ENCODE measurements around the gene RBM33.

Gene RBM33

GRCh38 chr7:155741805-155742204, 97.3 kb downstream of the RBM33 start:
- no peak for DNase-seq (ENCODE audit: low read depth)
- TF ChIP-seq, protein P1, sequence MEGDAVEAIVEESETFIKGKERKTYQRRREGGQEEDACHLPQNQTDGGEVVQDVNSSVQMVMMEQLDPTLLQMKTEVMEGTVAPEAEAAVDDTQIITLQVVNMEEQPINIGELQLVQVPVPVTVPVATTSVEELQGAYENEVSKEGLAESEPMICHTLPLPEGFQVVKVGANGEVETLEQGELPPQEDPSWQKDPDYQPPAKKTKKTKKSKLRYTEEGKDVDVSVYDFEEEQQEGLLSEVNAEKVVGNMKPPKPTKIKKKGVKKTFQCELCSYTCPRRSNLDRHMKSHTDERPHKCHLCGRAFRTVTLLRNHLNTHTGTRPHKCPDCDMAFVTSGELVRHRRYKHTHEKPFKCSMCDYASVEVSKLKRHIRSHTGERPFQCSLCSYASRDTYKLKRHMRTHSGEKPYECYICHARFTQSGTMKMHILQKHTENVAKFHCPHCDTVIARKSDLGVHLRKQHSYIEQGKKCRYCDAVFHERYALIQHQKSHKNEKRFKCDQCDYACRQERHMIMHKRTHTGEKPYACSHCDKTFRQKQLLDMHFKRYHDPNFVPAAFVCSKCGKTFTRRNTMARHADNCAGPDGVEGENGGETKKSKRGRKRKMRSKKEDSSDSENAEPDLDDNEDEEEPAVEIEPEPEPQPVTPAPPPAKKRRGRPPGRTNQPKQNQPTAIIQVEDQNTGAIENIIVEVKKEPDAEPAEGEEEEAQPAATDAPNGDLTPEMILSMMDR (IDR thresholded peaks at IDR 0.05; ENCODE audit: low read depth, low read length, missing control alignments), result no peak
- in situ Hi-C loops (cut with HindIII; ENCODE audit: low sequenced_read_pairs), result no loop called here
- no peak overlapping the region for H3K4me3 ChIP-seq (ENCODE audit: low read depth, low read length)

DNA sequence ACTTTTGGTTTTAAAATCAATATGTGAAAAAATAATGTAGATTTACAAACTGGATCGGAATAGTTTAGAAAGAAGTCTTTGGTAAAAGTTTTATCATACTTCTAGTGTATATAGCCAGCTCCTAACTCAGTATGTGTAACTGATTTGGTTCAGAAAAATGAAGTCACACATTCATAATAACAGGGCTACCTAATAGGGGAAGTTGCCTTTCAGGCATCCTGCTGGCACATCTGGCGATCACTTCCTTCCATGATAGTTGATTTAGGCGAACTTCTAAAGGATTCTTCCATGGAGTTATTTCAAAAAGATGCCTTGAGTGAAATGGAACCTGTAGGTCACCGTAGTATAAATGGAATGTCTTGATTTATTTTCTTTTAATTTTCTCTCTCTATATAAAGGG, 98.7 kb downstream of the RBM33 start:
- in situ Hi-C loops (cut with HindIII; ENCODE audit: low sequenced_read_pairs), result no loop called here

GRCh38 chr7:155744971-155745683, 100.7 kb downstream of the RBM33 start:
- no peak for DNase-seq (ENCODE audit: low read depth)

More for the DNA sequence above, 98.7 kb downstream of the RBM33 start:
- TF ChIP-seq, protein P1 (IDR thresholded peaks at IDR 0.05; ENCODE audit: low read depth, low read length, missing control alignments), result no peak
- H3K4me3 ChIP-seq (ENCODE audit: low read depth, low read length), result no peak overlapping the region
- DNase-seq (ENCODE audit: low read depth), result no peak

DNA sequence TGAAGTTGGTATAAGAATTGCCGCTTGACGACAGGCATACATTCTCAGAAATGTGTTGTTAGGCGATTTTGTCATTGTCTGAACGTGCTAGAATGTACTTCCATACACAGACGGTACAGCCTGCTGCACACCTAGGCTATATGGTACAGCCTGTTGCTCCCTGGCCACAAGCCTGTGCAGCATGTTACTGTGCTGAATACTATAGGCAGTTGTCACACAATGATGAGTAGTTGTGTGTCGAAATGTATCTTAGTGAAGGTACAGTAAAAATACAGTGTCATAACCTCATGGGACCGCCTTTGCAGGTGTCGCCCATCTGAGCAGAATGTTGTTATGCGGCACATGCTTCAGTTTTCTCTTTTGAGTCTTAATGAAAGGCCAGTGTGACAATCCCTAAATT, 101.3 kb downstream of the RBM33 start:
- TF ChIP-seq, protein P1 (IDR thresholded peaks at IDR 0.05; ENCODE audit: low read depth, low read length, missing control alignments), result no peak
- in situ Hi-C loops (cut with HindIII; ENCODE audit: low sequenced_read_pairs), result no loop called here
- DNase-seq (ENCODE audit: low read depth), result no peak
- H3K4me3 ChIP-seq (ENCODE audit: low read depth, low read length), result no peak overlapping the region

More at GRCh38 chr7:155744971-155745683, 100.7 kb downstream of the RBM33 start:
- TF ChIP-seq, protein P1 (IDR thresholded peaks at IDR 0.05; ENCODE audit: low read depth, low read length, missing control alignments), result no peak
- in situ Hi-C loops (cut with HindIII; ENCODE audit: low sequenced_read_pairs), result no loop called here
- H3K4me3 ChIP-seq (ENCODE audit: low read depth, low read length), result no peak overlapping the region

- DNase-seq (ENCODE audit: low read depth), result no peak
- in situ Hi-C loops (cut with HindIII; ENCODE audit: low sequenced_read_pairs), result no loop called here
- H3K4me3 ChIP-seq (ENCODE audit: low read depth, low read length), result no peak overlapping the region
- TF ChIP-seq, protein P1 (IDR thresholded peaks at IDR 0.05; ENCODE audit: low read depth, low read length, missing control alignments), result no peak
These were observed 101.7 kb downstream of the RBM33 start for GRCh38 chr7:155746188-155746587.

- in situ Hi-C loops (cut with HindIII; ENCODE audit: low sequenced_read_pairs), result no loop called here
- no peak for DNase-seq (ENCODE audit: low read depth)
- TF ChIP-seq, protein P1 (IDR thresholded peaks at IDR 0.05; ENCODE audit: low read depth, low read length, missing control alignments), result no peak
- no peak overlapping the region for H3K4me3 ChIP-seq (ENCODE audit: low read depth, low read length)
These were observed 102.7 kb downstream of the RBM33 start for GRCh38 chr7:155747209-155747608.
